Activated T-cell treated with anti-CD3 and anti-CD28 coated beads for 1 hour (primary cell): ENCODE results near the gene TRIOBP.

Experiments used
- DNase-seq: peaks from one replicate; pipeline ENCODE4 v3.0.0-alpha.2; 2020; ENCODE audit warnings: low read depth

The TRIOBP gene

DNA sequence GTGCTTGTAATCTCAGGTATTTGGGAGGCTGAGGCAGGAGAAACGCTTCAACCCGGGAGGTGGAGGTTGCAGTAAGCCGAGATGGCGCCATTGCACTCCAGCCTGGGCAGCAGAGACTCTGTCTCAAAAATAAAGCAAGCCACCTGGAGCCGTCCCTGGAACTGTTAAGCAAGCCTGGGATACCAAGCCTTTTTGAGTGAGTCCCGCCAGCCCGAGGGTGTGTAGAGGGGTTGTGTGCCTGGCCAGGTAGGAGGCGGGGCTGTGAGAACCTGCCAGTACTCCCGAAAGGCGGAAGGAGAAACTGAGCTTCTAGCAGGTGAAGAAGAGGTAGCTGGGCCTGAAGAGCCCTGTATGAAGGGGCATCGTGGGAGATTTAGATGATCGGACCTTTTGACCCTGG, 52.4 kb downstream of the TRIOBP start:
- DNase-seq, result no peak

DNA sequence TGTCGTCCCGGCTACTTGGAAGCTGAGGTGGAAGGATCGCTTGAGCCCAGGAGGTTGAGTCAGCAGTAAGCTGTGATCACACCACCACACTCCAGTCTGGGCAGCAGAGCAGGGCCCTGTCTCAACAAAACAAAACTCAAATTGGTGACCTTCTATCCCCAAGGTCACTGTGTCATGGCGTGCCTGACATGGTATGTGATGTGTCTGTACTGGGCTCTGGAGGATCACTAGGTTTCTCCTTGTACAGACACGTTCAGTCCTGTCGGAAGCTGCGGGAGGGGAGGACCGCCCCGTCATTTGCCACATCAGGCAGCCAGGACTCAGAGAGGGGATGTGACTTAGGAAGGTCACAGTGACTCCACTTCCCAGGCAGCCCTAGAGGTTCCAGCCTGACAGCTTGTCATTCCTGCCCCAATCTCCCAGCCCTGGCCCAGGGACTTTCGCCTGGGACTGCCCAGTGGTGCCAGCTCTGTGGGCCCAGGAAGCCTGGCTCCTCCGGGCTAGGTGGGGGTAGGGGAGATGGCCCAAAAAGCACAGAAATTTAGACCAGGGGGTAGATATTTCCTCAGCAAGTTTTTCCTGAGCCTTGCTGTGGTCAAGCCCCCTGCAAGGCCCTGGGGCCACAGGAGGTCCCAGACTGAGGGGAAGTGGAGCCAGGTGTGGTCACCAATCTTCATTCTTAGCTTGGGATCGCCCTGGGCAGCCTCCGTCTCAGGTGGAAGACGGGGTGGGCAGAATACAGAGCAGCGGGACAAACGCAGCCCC, 53.2 kb downstream of the TRIOBP start:
- DNase-seq, result no peak

DNA sequence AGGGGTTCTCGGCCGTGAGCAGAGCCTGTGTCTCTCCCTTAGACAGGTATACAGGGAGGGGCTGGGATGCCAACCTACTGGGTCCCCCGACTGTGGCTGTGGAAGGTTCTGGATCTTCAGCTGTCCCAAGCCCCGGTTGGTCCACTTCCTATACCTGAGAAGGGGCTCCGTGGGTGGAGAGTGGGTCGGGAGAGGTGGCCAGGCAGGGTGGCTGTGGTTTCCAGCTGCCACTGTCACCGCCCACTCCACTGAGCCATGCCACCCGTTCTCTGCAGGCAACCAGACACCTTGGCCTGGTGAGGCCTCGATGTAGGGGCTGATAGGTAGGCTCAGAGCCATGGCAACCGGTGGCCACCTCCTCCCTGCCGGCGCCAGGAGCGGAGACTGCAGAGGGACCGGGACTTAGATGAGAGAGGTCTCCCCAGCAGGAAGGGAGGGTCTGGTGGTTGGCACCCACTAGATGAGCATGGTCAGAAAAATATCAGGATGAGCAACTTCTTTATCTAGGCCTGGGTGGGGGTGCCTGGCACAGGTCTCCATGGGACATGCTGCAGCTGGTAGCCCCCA, 53.8 kb downstream of the TRIOBP start:
- DNase-seq, result no peak

DNA sequence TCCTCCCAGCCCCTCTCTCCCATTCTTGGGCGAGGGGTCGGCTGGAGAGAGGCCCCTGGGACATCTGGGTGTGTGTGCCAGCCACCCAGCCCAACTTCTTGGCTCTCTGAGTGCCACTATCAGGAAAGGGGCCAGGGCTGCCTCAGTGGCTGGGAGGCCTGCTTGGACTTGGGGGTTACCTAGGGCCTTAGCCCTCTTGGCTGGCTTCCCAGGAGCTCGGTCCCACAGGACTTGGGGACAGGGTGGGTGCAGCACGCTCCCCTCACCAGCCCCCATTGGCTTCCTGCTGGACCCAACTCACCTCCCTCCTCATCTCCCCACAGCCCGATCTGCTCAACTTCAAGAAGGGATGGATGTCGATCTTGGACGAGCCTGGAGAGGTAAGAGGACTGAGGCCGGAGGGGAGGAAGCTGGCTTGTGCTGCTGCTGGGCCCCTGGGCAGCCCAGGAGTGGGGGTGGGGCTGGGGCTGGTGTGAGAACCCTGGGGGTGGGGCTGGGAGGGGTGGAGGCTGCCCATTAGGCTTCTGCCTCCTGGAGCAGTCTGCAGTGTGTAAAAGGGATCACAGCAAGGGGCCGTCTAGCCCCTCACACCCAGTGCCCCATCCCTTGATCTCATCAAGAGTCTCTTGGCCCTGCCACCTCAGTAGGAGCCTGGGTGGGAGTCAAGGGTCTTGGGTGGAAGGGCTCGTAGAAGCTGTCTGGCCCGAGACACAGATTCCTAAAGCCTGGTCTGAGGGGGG, 54.8 kb downstream of the TRIOBP start:
- no peak for DNase-seq

GRCh38 chr22:37752189-37753087, 55.6 kb downstream of the TRIOBP start:
- no peak for DNase-seq

- DNase-seq, result no peak
Measured at GRCh38 chr22:37753746-37754145, 56.9 kb downstream of the TRIOBP start.

GRCh38 chr22:37757663-37758062, 60.8 kb downstream of the TRIOBP start:
- DNase-seq, result no peak

DNA sequence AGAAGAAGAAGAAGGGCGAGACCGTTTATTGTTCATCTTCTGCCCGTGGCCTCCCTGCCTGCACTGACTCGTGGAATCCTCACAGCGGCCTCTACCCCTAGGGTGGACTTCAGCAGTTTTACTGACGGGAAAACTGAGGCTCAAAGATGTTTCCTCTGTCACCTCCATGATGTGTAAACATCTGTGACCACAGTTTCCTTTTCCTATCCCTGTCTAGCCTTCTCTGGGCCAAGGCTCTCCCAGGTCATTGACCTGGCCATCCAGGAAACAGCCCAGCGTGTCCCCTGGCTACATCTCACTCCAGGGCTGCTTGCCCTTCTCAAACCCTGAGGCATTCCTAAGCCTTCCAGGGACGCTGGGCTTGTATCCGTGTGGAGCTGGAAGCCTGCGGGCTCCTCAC, 61.8 kb downstream of the TRIOBP start:
- no peak for DNase-seq

- no peak for DNase-seq
Measured at GRCh38 chr22:37759281-37759680, 62.4 kb downstream of the TRIOBP start.

DNA sequence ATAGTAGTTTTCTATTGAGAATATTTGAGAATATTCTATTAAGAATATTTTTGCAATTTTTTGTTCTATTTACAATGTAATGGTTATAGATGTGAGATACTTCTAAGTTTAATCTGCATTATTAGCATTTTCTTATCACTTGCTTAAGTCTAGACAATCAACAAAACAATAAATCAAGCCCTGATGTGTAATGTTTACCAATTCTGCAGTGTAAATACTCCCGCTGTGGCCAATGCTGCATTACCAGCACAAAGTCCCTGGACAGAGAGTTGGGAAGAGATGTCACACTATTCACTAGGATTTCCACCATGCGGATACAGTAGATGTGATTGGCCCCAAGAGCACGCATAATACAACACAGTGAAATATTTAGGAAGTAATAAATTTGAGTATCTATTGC, 63.3 kb downstream of the TRIOBP start:
- DNase-seq, result no peak

DNA sequence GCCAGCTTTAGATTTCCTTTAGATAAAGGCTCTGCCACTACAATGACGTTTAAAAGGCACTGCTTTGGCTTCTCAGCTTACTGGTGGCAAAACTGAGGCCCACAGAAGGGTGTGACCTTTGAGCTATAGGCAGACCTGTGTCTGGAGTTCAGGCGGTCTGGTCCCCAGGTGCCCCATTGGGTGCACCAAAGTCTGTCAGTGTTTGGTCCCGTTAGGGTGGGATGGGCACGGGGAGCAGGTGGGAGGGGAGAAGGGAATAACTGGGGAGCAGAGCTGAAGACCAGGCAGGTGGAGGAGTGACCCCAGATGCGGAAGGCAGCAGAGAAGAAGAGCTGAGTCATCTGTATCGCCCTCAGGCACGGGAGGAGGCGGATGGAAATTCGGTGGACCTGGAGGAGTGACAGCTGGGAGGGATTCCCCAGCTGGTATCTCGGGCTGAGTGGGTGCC, 65.6 kb downstream of the TRIOBP start:
- no peak for DNase-seq

- DNase-seq, result no peak
Measured at GRCh38 chr22:37763012-37763411, 66.2 kb downstream of the TRIOBP start.

DNA sequence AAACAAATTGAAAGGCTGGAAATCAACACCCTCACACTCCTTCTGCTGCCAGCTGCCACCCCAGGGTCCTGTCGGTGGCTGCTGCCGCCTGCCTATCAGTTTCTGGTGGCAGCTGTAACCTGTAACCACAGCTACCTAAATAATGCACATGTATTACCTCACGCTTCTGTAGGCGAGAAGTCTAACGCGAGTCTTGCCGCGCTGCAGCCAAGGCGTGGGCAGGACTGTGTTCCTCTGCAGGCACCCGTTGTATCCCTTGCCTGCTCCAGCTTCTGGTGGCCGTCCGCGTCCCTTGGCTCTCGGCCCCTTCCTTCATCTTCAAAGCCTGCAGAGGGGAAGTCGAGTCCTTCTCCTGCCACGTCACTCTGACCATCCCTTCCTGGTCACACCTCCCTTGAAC, 66.8 kb downstream of the TRIOBP start:
- no peak for DNase-seq

GRCh38 chr22:37764622-37765021, 67.8 kb downstream of the TRIOBP start:
- no peak for DNase-seq

DNA sequence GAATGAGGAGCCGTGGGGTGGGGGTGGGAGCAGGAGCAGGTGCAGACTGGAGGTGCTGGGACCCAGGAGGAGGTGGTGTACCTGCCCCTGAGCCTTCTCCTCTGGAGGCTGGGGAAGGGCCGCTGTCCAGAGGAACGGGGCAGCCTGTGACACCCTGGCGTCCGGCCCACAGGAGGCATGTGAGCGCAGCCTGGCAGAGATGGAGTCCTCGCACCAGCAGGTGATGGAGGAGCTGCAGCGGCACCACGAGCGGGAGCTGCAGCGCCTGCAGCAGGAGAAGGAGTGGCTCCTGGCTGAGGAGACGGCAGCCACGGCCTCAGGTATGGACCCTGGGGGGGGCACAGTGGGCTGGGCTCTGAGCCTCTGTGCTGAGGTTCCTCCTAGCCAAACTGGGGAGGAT, 68.7 kb downstream of the TRIOBP start:
- no peak for DNase-seq

DNA sequence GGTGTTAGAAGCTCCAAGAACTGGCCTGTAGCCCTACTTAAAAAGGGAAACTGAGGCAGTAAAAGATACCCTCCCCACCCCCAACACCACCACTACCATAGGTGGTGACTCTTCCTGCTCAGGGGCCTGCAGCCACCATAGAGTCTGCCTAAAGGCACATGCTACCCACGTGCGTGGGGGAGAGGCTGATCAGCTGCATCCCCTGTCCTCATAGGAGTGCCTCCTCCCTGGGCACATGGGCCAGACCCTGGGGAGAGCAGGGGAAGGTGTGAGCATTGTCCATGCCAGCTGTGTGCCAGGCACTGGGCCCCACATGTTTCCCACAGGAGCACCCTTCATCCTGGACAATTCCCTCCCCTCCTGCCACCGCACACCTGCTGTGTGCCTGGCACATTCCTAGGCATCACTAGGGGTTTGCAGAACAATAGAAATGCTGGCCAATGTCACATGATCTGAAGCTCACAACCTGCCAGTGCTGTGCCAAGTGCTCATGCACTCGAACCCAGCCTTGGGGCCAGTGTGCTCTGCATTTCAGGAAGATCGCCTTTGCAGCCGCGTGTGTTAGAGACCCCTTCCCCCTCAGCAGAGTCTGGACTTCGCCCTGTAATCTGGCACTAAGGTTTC, 69.2 kb downstream of the TRIOBP start:
- DNase-seq, result no peak

GRCh38 chr22:37768273-37768672, 71.4 kb downstream of the TRIOBP start:
- no peak for DNase-seq

DNA sequence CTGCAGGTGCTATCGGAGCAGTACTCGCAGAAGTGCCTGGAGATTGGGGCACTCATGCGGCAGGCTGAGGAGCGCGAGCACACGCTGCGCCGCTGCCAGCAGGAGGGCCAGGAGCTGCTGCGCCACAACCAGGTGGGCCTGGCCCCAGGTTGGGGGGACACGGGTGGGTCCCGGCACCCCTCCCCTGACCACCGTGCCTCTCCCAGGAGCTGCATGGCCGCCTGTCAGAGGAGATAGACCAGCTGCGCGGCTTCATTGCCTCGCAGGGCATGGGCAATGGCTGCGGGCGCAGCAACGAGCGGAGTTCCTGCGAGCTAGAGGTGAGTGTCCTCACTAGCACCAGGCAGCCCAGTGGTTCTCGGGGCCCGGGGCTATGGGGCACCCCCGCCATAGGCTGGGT, 72.2 kb downstream of the TRIOBP start:
- DNase-seq, result no peak

DNA sequence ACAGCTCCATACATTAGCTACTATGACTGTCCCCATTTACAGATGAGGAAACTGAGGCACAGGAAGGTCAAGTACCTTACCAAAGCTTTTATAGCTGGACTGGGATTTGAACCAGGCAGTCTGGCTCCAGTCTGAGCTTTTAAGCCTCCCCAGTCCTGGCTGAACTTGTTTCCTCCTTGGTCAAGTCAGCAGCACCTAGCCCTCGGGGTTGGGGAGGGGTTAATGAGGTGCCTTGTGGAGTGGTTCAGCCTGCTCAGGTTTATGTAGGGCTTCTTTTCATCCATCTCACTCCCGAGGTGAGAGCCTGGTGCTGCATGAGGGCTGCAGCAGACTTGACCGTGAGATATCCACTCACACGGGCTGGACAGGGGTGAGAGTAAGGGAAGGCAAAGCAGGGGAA, 74.2 kb downstream of the TRIOBP start:
- DNase-seq, result no peak

DNA sequence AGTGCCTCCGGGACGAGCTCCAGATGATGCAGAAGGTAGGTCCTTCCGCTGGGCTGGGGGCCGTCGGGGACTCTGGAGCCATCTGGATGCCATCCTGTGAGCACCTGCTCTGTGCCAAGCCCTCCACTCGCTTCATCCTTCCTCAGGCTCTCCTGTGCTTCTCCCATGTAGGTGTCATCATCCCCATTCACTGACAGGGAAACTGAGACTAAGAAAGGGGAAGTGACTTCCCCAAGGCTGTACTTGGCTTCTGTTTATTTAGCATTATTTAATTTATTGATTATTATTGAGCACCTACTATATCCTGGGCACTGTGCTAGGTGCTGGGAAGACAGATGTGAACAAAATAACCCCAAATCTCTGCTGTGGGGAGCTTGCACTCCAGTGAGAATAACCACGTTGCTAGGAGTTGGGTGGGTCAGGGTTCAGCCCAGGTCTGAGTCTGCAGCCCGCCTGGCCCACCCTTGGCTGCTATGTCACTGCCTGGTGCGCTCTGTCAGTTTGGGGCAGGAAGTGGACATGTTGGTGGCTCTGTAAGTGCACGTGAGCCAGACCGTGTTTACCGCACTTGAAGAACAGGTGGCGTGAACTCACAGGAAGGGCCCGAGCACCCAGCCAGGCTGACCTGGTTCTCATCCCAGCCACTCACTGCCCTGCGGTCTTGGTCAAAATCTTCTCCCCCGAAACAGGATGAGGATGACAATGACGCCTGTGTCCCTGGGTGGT, 75.0 kb downstream of the TRIOBP start:
- DNase-seq, result no peak

- no peak for DNase-seq
Measured at GRCh38 chr22:37774728-37775127, 77.9 kb downstream of the TRIOBP start.
